22Rv1 (cell line): ENCODE data around the gene ADGRG6.

Experiments used
- CTCF ChIP-seq: fragments of 450-650 bp; IDR thresholded peaks from 2 replicates; pipeline ENCODE4 v1.5.1; 2017; ENCODE audit warnings: mild to moderate bottlenecking
- ZFX ChIP-seq: fragments of 450-650 bp; IDR thresholded peaks from 2 replicates; pipeline ENCODE4 v1.6.1; 2017; ENCODE audit warnings: antibody characterized with exemption, borderline replicate concordance

- TF ChIP-seq CTCF (no peak), ZFX (no peak)
Measured at GRCh38 chr6:142339968-142340658, 38.3 kb downstream of the ADGRG6 start.
